Neural progenitor cell (in vitro differentiated cells): Measurements from ENCODE around the gene SGSM2. TPM values are rescaled to one million over a fixed set of nuclear protein-coding genes. Genes with fewer than 3 reads are reported as not detected.

Source experiments
- DNase-seq: peaks from one replicate; pipeline ENCODE4 v3.0.0-alpha.2; 2016; ENCODE audit warnings: low spot score
- H2AFZ ChIP-seq: fragments of 200-600 bp; sonication (generic); replicated peaks from 2 replicates; pipeline ENCODE4 v1.6.1; 2016; ENCODE audit warnings: antibody characterized with exemption
- H3F3A ChIP-seq: fragments of 200-600 bp; sonication (generic); 2 replicates; pipeline ENCODE4 v1.6.1; 2016; ENCODE audit warnings: antibody characterized with exemption, low read depth
- H3K27ac ChIP-seq: fragments of 200-600 bp; sonication (generic); 2 replicates; pipeline ENCODE4 v1.5.1; 2016; ENCODE audit warnings: mild to moderate bottlenecking
- H3K27me3 ChIP-seq: fragments of 200-600 bp; sonication (generic); 2 replicates; pipeline ENCODE4 v1.6.1; 2016; ENCODE audit warnings: mild to moderate bottlenecking, moderate library complexity
- H3K36me3 ChIP-seq: fragments of 200-600 bp; sonication (generic); 2 replicates; pipeline ENCODE4 v1.5.1; 2016
- H3K4me1 ChIP-seq: fragments of 200-600 bp; sonication (generic); 2 replicates; pipeline ENCODE4 v1.6.1; 2016; ENCODE audit warnings: mixed run types
- H3K4me2 ChIP-seq: fragments of 200-600 bp; sonication (generic); 2 replicates; pipeline ENCODE4 v1.6.1; 2016
- H3K4me3 ChIP-seq: fragments of 200-600 bp; sonication (generic); 2 replicates; pipeline ENCODE4 v1.5.1; 2016
- H3K79me2 ChIP-seq: fragments of 200-600 bp; sonication (generic); 2 replicates; pipeline ENCODE4 v1.6.1; 2016; ENCODE audit warnings: low read depth
- H3K9ac ChIP-seq: fragments of 200-600 bp; sonication (generic); 2 replicates; pipeline ENCODE4 v1.6.1; 2016
- H3K9me3 ChIP-seq: fragments of 200-600 bp; sonication (generic); 2 replicates; pipeline ENCODE4 v1.5.1; 2016; ENCODE audit warnings: low read depth
- H4K20me1 ChIP-seq: fragments of 200-600 bp; sonication (generic); 2 replicates; pipeline ENCODE4 v1.6.1; 2016; ENCODE audit warnings: low read depth
- H3K27ac Mint-ChIP-seq: 3 replicates; pipeline ENCODE4 v1.8.0; 2021; ENCODE audit warnings: mixed read lengths
- H3K27me3 Mint-ChIP-seq: 2 replicates; pipeline ENCODE4 v1.8.0; 2022; ENCODE audit warnings: low read depth, mild to moderate bottlenecking, inconsistent platforms, moderate library complexity, mixed read lengths; ENCODE audit not compliant: insufficient read depth
- H3K36me3 Mint-ChIP-seq: 3 replicates; pipeline ENCODE4 v1.8.0; 2021; ENCODE audit warnings: mixed read lengths
- H3K4me1 Mint-ChIP-seq: 3 replicates; pipeline ENCODE4 v1.8.0; 2021; ENCODE audit warnings: mixed read lengths
- H3K4me3 Mint-ChIP-seq: 3 replicates; pipeline ENCODE4 v1.8.0; 2021; ENCODE audit warnings: mild to moderate bottlenecking, moderate library complexity, mixed read lengths
- H3K9me3 Mint-ChIP-seq: 3 replicates; pipeline ENCODE4 v1.8.0; 2020; ENCODE audit warnings: mixed read lengths
- CTCF ChIP-seq: fragments of 200-600 bp; sonication (generic); IDR thresholded peaks from 2 replicates; pipeline ENCODE4 v1.5.1; 2017; ENCODE audit warnings: antibody characterized with exemption, mild to moderate bottlenecking
- EZH2 ChIP-seq: fragments of 200-600 bp; sonication (generic); IDR thresholded peaks from 2 replicates; pipeline ENCODE4 v1.6.1; 2017; ENCODE audit warnings: antibody characterized with exemption, mild to moderate bottlenecking, moderate library complexity
- EZH2phosphoT487 ChIP-seq: fragments of 200-600 bp; sonication (generic); IDR thresholded peaks from 2 replicates; pipeline ENCODE4 v1.6.1; 2017; ENCODE audit warnings: antibody characterized with exemption
- total RNA-seq: library from RNA; depleted of rRNA; stranded (reverse); fragments of >200 nt; gene quantifications from 2 replicates; pipeline ENCODE4 v1.2.3, GENCODE V29; 2015; ENCODE audit warnings: low replicate concordance

The SGSM2 gene
- total RNA-seq, 1 donor from 2014 or later: 39.0 TPM

- no peaks in the 10 kb centered on the region for H3K36me3 ChIP-seq
- peaks cover 4% of the 10 kb centered on the region for H3F3A ChIP-seq
- H3K27ac ChIP-seq: no peak overlapping the region
- H3K9me3 ChIP-seq: no peaks in the 10 kb centered on the region
- Mint-ChIP-seq H3K27me3 (peaks cover 4% of the 10 kb centered on the region), H3K4me3 (no peak overlapping the region), H3K9me3 (no peaks in the 10 kb centered on the region), H3K4me1 (peaks cover 18% of the 10 kb centered on the region), H3K27ac (peak overlapping the region; percentile 89), H3K36me3 (peaks cover 6% of the 10 kb centered on the region)
- no peak overlapping the region for H3K4me3 ChIP-seq
- H4K20me1 ChIP-seq: no peaks in the 10 kb centered on the region
- H3K27me3 ChIP-seq: no peaks in the 10 kb centered on the region
- H3K9ac ChIP-seq: no peak overlapping the region
- TF ChIP-seq CTCF (peak; percentile 61), EZH2 (no peak)
- H2AFZ ChIP-seq: no peak overlapping the region
- peak; percentile 66 for DNase-seq
- H3K79me2 ChIP-seq: no peaks in the 10 kb centered on the region
- H3K4me1 ChIP-seq: peaks cover 10% of the 10 kb centered on the region
- no peak overlapping the region for H3K4me2 ChIP-seq
These were observed 29.6 kb downstream of the SGSM2 start for GRCh38 chr17:2366747-2367494.

DNA sequence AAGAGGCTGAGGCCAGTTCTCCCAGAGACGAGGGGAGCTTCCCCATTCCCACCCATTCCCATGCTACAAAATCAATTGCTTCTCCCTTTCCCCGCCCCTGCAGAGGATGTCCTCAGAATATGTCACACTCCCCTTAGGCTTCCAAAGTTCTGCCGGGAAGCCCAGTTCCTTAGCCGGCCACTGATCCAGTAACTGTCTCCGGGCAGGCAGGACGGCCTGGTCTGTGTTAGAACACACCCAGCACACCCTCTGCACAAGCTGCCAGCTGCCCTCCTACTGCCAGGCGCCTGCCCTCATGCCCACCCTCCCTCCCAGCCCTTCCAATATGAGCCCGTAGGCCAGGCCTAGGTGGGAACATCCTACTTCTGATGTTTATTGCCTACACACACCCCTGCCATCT lies 31.1 kb downstream of the SGSM2 start:
- H3K4me1 ChIP-seq: peaks cover 10% of the 10 kb centered on the region
- H3K9me3 ChIP-seq: no peaks in the 10 kb centered on the region
- no peak overlapping the region for H3K27ac ChIP-seq
- Mint-ChIP-seq H3K27ac (no peak overlapping the region), H3K4me1 (peaks cover 18% of the 10 kb centered on the region), H3K4me3 (no peak overlapping the region), H3K9me3 (no peaks in the 10 kb centered on the region), H3K36me3 (peaks cover 3% of the 10 kb centered on the region), H3K27me3 (peaks cover 4% of the 10 kb centered on the region)
- no peak overlapping the region for H3K4me2 ChIP-seq
- TF ChIP-seq EZH2 (no peak), CTCF (no peak), EZH2phosphoT487 (no peak)
- DNase-seq: no peak
- H3F3A ChIP-seq: peaks cover 4% of the 10 kb centered on the region
- no peak overlapping the region for H3K4me3 ChIP-seq
- H3K27me3 ChIP-seq: no peaks in the 10 kb centered on the region
- no peaks in the 10 kb centered on the region for H3K36me3 ChIP-seq
- no peaks in the 10 kb centered on the region for H4K20me1 ChIP-seq
- no peaks in the 10 kb centered on the region for H3K79me2 ChIP-seq
- no peak overlapping the region for H2AFZ ChIP-seq
- H3K9ac ChIP-seq: no peak overlapping the region

- H3K79me2 ChIP-seq: no peaks in the 10 kb centered on the region
These were observed 31.7 kb downstream of the SGSM2 start for GRCh38 chr17:2369039-2369438.

More at GRCh38 chr17:2369039-2369438, 31.7 kb downstream of the SGSM2 start:
- peaks cover 4% of the 10 kb centered on the region for H3K27me3 Mint-ChIP-seq
- no peaks in the 10 kb centered on the region for H3K9me3 Mint-ChIP-seq
- Histone ChIP-seq H3K4me3 (no peak overlapping the region), H3K27ac (no peak overlapping the region), H3K9me3 (no peaks in the 10 kb centered on the region), H3K4me1 (peaks cover 10% of the 10 kb centered on the region), H3K4me2 (no peak overlapping the region), H4K20me1 (no peaks in the 10 kb centered on the region), H2AFZ (no peak overlapping the region), H3K27me3 (no peaks in the 10 kb centered on the region), H3K36me3 (no peaks in the 10 kb centered on the region), H3F3A (peaks cover 4% of the 10 kb centered on the region), H3K9ac (no peak overlapping the region)
- peaks cover 18% of the 10 kb centered on the region for H3K4me1 Mint-ChIP-seq
- H3K36me3 Mint-ChIP-seq: peaks cover 3% of the 10 kb centered on the region
- no peak for DNase-seq
- TF ChIP-seq EZH2: no peak
- TF ChIP-seq EZH2phosphoT487: no peak
- no peak for TF ChIP-seq CTCF
- no peak overlapping the region for H3K4me3 Mint-ChIP-seq
- H3K27ac Mint-ChIP-seq: no peak overlapping the region
